ENCODE data around the gene SLC22A5. TPM values are rescaled to one million over a fixed set of nuclear protein-coding genes. Genes with fewer than 3 reads are reported as not detected.
A peak's percentile ranks its signal among the peaks of the same experiment; 100 is the strongest.
"Not testable (repeated sequence)": the region's sequence is repeated elsewhere in the genome, so short reads cannot be mapped to it uniquely, and the experiment has no call there.

SLC22A5 gene
- total RNA-seq, 2 donors from 2014 or later: 26.0 to 38.6 TPM

- TF ChIP-seq CTCF (IDR thresholded peaks at IDR 0.05): no peak
- Histone ChIP-seq H3K36me3 (no peaks in the 10 kb centered on the region), H3K9ac (ENCODE audit: low read depth in 2 of 2, low read length in 2 of 2) (peak overlapping the region in 1 of 2 donors; percentile 36), H3K27me3 (no peaks in the 10 kb centered on the region), H3K4me3 (no peak overlapping the region), H3K9me3 (no peaks in the 10 kb centered on the region), H3K27ac (peak overlapping the region; percentile 74), H3K4me1 (peaks cover 27% of the 10 kb centered on the region)
- intact Hi-C loops (cut with DNase I): loop anchor here (5.0 kb wide), 1 partner anchor 77 kb away; the partner anchor contains the start of gene IRF1
- DNase-seq: no peak
Measured at GRCh38 chr5:132414634-132415378, 45.3 kb downstream of the SLC22A5 start.

GRCh38 chr5:132415516-132415915 is 46.0 kb downstream of the SLC22A5 start:
- H3K27me3 ChIP-seq; DNase-seq; H3K9ac ChIP-seq (ENCODE audit: low read depth in 2 of 2, low read length in 2 of 2); H3K9me3 ChIP-seq; H3K4me3 ChIP-seq; H3K36me3 ChIP-seq: not testable (repeated sequence)
- H3K4me1 ChIP-seq: peaks cover 26% of the 10 kb centered on the region
- intact Hi-C loops (cut with DNase I): loop anchor here (5.0 kb wide), 1 partner anchor 77 kb away; the partner anchor contains the start of gene IRF1
- peak overlapping the region; percentile 74 for H3K27ac ChIP-seq

GRCh38 chr5:132416306-132417009 is 46.9 kb downstream of the SLC22A5 start:
- peaks cover 26% of the 10 kb centered on the region for H3K4me1 ChIP-seq
- H3K36me3 ChIP-seq: no peaks in the 10 kb centered on the region
- H3K9me3 ChIP-seq: no peaks in the 10 kb centered on the region
- no peak for DNase-seq
- no peak overlapping the region for H3K9ac ChIP-seq (ENCODE audit: low read depth in 2 of 2, low read length in 2 of 2)
- H3K27ac ChIP-seq: peak overlapping the region; percentile 31
- H3K27me3 ChIP-seq: no peaks in the 10 kb centered on the region
- TF ChIP-seq CTCF (IDR thresholded peaks at IDR 0.05): no peak
- intact Hi-C loops (cut with DNase I): loop anchor here (5.0 kb wide), 1 partner anchor 76 kb away; the partner anchor contains the start of gene IRF1
- no peak overlapping the region for H3K4me3 ChIP-seq

GRCh38 chr5:132417010-132417439 is 47.5 kb downstream of the SLC22A5 start:
- peak overlapping the region; percentile 31 for H3K27ac ChIP-seq
- H3K4me1 ChIP-seq: peaks cover 28% of the 10 kb centered on the region
- no peaks in the 10 kb centered on the region for H3K9me3 ChIP-seq
- no peak overlapping the region for H3K4me3 ChIP-seq
- H3K36me3 ChIP-seq: no peaks in the 10 kb centered on the region
- no peak for TF ChIP-seq CTCF (IDR thresholded peaks at IDR 0.05)
- peak overlapping the region in 1 of 2 donors; percentile 6 for H3K9ac ChIP-seq (ENCODE audit: low read depth in 2 of 2, low read length in 2 of 2)
- no peaks in the 10 kb centered on the region for H3K27me3 ChIP-seq
- DNase-seq: no peak
- intact Hi-C loops (cut with DNase I): loop anchor here (5.0 kb wide), 1 partner anchor 75 kb away; the partner anchor contains the start of gene IRF1

- no peaks in the 10 kb centered on the region for H3K9me3 ChIP-seq
- no peak for DNase-seq
- peak overlapping the region; percentile 31 for H3K27ac ChIP-seq
- intact Hi-C loops (cut with DNase I): loop anchor here (5.0 kb wide), 1 partner anchor 75 kb away; the partner anchor contains the start of gene IRF1
- peaks cover 31% of the 10 kb centered on the region for H3K4me1 ChIP-seq
- no peaks in the 10 kb centered on the region for H3K27me3 ChIP-seq
- no peak for TF ChIP-seq CTCF (IDR thresholded peaks at IDR 0.05)
- H3K36me3 ChIP-seq: no peaks in the 10 kb centered on the region
- peak overlapping the region in 1 of 2 donors; percentile 6 for H3K9ac ChIP-seq (ENCODE audit: low read depth in 2 of 2, low read length in 2 of 2)
- H3K4me3 ChIP-seq: no peak overlapping the region
Measured at GRCh38 chr5:132417461-132417860, 48.0 kb downstream of the SLC22A5 start.
